HG02884 (cell line): Measurements from ENCODE around the gene TTLL12.

Source experiments
- ATAC-seq: cut with Tn5 transposase; IDR thresholded peaks from one replicate; pipeline ENCODE4 v1.9.1; 2021; ENCODE audit warnings: mild to moderate bottlenecking, moderate library complexity; ENCODE audit not compliant: unreplicated experiment

Gene TTLL12

GRCh38 chr22:43131773-43132501 lies 55.0 kb downstream of the TTLL12 start:
- no peak for ATAC-seq

GRCh38 chr22:43129426-43130425 lies 57.2 kb downstream of the TTLL12 start:
- ATAC-seq = no peak

GRCh38 chr22:43128928-43129424 lies 58.0 kb downstream of the TTLL12 start:
- ATAC-seq = no peak

- ATAC-seq = no peak
These were observed 58.8 kb downstream of the TTLL12 start for GRCh38 chr22:43128116-43128515.

GRCh38 chr22:43127166-43127908 lies 59.6 kb downstream of the TTLL12 start:
- ATAC-seq = no peak

- no peak for ATAC-seq
These were observed 60.3 kb downstream of the TTLL12 start for GRCh38 chr22:43126501-43127165.

- peak; percentile 76 for ATAC-seq
These were observed 67.9 kb downstream of the TTLL12 start for GRCh38 chr22:43118953-43119458.

GRCh38 chr22:43118024-43118849 lies 68.7 kb downstream of the TTLL12 start:
- peak; percentile 18 for ATAC-seq

GRCh38 chr22:43116932-43117331 lies 70.0 kb downstream of the TTLL12 start:
- no peak for ATAC-seq
